Measurements from ENCODE around the gene EEF1A1.
A peak's percentile ranks its signal among the peaks of the same experiment; 100 is the strongest.

EEF1A1 gene

GRCh38 chr6:73515204-73515655, 5.6 kb downstream of the EEF1A1 start:
- peaks cover 29% of the 10 kb centered on the region for H3K79me2 ChIP-seq (ENCODE audit: low read length)
- peak overlapping the region; percentile 75 for H3K27ac ChIP-seq (ENCODE audit: low read length)
- H3K4me2 ChIP-seq (ENCODE audit: low read length): peak overlapping the region; percentile 33
- no peaks in the 10 kb centered on the region for H3K27me3 ChIP-seq (ENCODE audit: low read depth, low read length)
- no peak overlapping the region for H3K9ac ChIP-seq (ENCODE audit: low read length)
- peaks cover 65% of the 10 kb centered on the region for H3K36me3 ChIP-seq (replicated peaks; ENCODE audit: low read depth, low read length)
- TF ChIP-seq EZH2phosphoT487 (IDR thresholded peaks at IDR 0.05; ENCODE audit: low read depth) (no peak), CTCF (IDR thresholded peaks at IDR 0.05; ENCODE audit: low read depth, low read length) (no peak)
- no peaks in the 10 kb centered on the region for H3K9me3 ChIP-seq (ENCODE audit: insufficient read depth, low read length)
- H3K4me3 ChIP-seq (ENCODE audit: low read length): no peak overlapping the region
- peaks cover 60% of the 10 kb centered on the region for H3K4me1 ChIP-seq (ENCODE audit: low read length)
- peaks cover 67% of the 10 kb centered on the region for H4K20me1 ChIP-seq (ENCODE audit: insufficient read depth, low read length)
- H2AFZ ChIP-seq (ENCODE audit: low read depth, low read length): no peak overlapping the region

- TF ChIP-seq CTCF (IDR thresholded peaks at IDR 0.05; ENCODE audit: low read depth, low read length) (no peak), EZH2phosphoT487 (IDR thresholded peaks at IDR 0.05; ENCODE audit: low read depth) (no peak)
- Histone ChIP-seq H3K4me2 (ENCODE audit: low read length) (peak overlapping the region; percentile 33; the same call in 1 of the 2 replicates), H3K36me3 (replicated peaks; ENCODE audit: low read depth, low read length) (peaks cover 60% of the 10 kb centered on the region), H3K4me1 (ENCODE audit: low read length) (peaks cover 60% of the 10 kb centered on the region), H4K20me1 (ENCODE audit: insufficient read depth, low read length) (peaks cover 63% of the 10 kb centered on the region), H3K27me3 (ENCODE audit: low read depth, low read length) (no peaks in the 10 kb centered on the region), H3K4me3 (ENCODE audit: low read length) (no peak overlapping the region), H3K27ac (ENCODE audit: low read length) (peak overlapping the region; percentile 75), H2AFZ (ENCODE audit: low read depth, low read length) (no peak overlapping the region), H3K79me2 (ENCODE audit: low read length) (peaks cover 24% of the 10 kb centered on the region), H3K9ac (ENCODE audit: low read length) (no peak overlapping the region), H3K9me3 (ENCODE audit: insufficient read depth, low read length) (no peaks in the 10 kb centered on the region)
Measured at GRCh38 chr6:73514746-73515110, 6.1 kb downstream of the EEF1A1 start.

GRCh38 chr6:73513496-73513854, 7.4 kb downstream of the EEF1A1 start:
- Histone ChIP-seq H3K4me1 (ENCODE audit: low read length) (peaks cover 49% of the 10 kb centered on the region), H3K9me3 (ENCODE audit: insufficient read depth, low read length) (no peaks in the 10 kb centered on the region), H2AFZ (ENCODE audit: low read depth, low read length) (no peak overlapping the region), H4K20me1 (ENCODE audit: insufficient read depth, low read length) (peaks cover 52% of the 10 kb centered on the region), H3K27ac (ENCODE audit: low read length) (peak overlapping the region; percentile 25), H3K27me3 (ENCODE audit: low read depth, low read length) (no peaks in the 10 kb centered on the region), H3K4me3 (ENCODE audit: low read length) (no peak overlapping the region), H3K36me3 (replicated peaks; ENCODE audit: low read depth, low read length) (peaks cover 48% of the 10 kb centered on the region), H3K9ac (ENCODE audit: low read length) (no peak overlapping the region), H3K79me2 (ENCODE audit: low read length) (peaks cover 11% of the 10 kb centered on the region), H3K4me2 (ENCODE audit: low read length) (no peak overlapping the region)
- TF ChIP-seq EZH2phosphoT487 (IDR thresholded peaks at IDR 0.05; ENCODE audit: low read depth) (no peak), CTCF (IDR thresholded peaks at IDR 0.05; ENCODE audit: low read depth, low read length) (no peak)

- Histone ChIP-seq H3K9ac (ENCODE audit: low read length) (no peak overlapping the region), H4K20me1 (ENCODE audit: insufficient read depth, low read length) (peaks cover 37% of the 10 kb centered on the region)
Measured at GRCh38 chr6:73511796-73512195, 9.0 kb downstream of the EEF1A1 start.

More at GRCh38 chr6:73511796-73512195, 9.0 kb downstream of the EEF1A1 start:
- no peak for TF ChIP-seq CTCF (IDR thresholded peaks at IDR 0.05; ENCODE audit: low read depth, low read length)
- TF ChIP-seq EZH2phosphoT487 (IDR thresholded peaks at IDR 0.05; ENCODE audit: low read depth): no peak
- Histone ChIP-seq H3K9me3 (ENCODE audit: insufficient read depth, low read length) (no peaks in the 10 kb centered on the region), H3K27ac (ENCODE audit: low read length) (no peak overlapping the region), H3K4me3 (ENCODE audit: low read length) (no peak overlapping the region), H3K79me2 (ENCODE audit: low read length) (peaks cover 3% of the 10 kb centered on the region; the same call in 1 of the 2 replicates), H2AFZ (ENCODE audit: low read depth, low read length) (no peak overlapping the region), H3K4me1 (ENCODE audit: low read length) (peaks cover 36% of the 10 kb centered on the region), H3K4me2 (ENCODE audit: low read length) (no peak overlapping the region), H3K36me3 (replicated peaks; ENCODE audit: low read depth, low read length) (peaks cover 36% of the 10 kb centered on the region), H3K27me3 (ENCODE audit: low read depth, low read length) (no peaks in the 10 kb centered on the region)

All from OCI-LY3 (cell line).